Stimulated activated CD4-positive, alpha-beta T cell treated with anti-CD3 and anti-CD28 coated beads, Interleukin-1b, Interleukin-23, amount 100 ng/mL, for 4 hours (primary cell): ENCODE results near the gene ITSN2.
"Not testable (repeated sequence)": the region's sequence is repeated elsewhere in the genome, so short reads cannot be mapped to it uniquely, and the experiment has no call there.

Experiments used
- DNase-seq, 2 donors: peaks; one replicate each; pipeline ENCODE4 v3.0.0-alpha.2; 2020; ENCODE audit warnings: low read depth in 2 of 2

ITSN2 gene

GRCh38 chr2:24360050-24360962, at the start of gene ITSN2:
TSS of gene ITSN2 (minus strand) at chr2:24360536. CDS start at chr2:24328082, 32,454 bp downstream.
- peak; percentile 63 to 79 for DNase-seq

DNA sequence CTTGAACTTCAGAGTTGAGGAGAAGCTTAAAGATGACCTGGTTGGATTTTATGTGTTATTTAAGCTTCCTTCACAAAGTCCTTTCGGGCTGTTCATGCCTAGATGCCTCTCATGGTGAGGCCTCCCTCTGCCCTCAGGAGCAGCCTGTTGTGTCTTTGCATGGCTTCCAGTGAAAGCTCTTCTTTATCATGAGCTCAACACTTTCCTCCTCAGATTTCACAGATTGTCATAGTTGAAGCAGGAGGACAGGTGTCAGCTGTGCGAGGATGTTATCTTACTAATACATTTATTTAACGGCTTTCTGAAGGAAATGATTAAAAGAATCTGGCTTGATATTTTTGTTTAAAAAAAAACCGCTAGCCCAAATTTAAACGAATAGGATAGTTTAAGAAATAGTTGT, 48.8 kb upstream of the ITSN2 start:
- no peak for DNase-seq

- DNase-seq, result not testable (repeated sequence)
These were observed 48.4 kb upstream of the ITSN2 start for GRCh38 chr2:24408704-24409103.

DNA sequence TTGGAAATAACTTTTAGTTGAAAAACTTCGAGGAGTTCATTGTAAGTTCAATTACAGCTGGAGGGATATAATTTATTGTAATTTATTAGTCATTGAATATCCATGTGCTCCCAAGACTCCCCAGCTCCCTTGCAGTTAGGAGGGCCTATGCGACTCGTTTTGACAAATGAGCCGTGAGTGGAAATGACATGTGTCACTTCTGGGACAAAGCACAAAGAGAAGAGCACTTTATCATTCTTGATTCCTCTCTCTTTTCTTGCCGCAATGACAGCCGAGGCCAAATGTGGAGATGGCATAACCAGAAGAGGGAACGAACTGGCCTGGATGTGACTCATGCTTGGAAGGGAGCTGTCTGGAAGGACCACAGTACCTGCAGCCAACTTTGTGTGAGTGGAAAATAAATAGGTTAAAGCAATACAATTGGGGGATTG, 44.2 kb upstream of the ITSN2 start:
- no peak for DNase-seq

DNA sequence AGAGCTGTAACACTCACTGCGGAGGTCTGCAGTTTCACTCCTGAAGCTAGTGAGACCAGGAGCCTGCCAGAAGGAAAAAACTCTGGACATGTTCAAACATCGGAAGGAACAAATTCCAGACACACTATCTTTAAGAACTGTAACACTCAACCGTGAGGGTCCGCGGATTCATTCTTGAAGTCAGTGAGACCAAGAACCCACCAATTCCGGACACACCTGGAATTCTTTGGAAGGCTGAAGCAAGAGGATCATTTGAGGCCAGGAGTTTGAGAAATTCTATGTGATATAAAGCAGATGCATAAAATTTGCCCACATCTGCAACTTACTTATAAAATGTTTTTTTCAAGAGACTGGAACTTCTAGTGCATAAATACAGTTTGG, 43.5 kb upstream of the ITSN2 start:
- DNase-seq, result no peak

DNA sequence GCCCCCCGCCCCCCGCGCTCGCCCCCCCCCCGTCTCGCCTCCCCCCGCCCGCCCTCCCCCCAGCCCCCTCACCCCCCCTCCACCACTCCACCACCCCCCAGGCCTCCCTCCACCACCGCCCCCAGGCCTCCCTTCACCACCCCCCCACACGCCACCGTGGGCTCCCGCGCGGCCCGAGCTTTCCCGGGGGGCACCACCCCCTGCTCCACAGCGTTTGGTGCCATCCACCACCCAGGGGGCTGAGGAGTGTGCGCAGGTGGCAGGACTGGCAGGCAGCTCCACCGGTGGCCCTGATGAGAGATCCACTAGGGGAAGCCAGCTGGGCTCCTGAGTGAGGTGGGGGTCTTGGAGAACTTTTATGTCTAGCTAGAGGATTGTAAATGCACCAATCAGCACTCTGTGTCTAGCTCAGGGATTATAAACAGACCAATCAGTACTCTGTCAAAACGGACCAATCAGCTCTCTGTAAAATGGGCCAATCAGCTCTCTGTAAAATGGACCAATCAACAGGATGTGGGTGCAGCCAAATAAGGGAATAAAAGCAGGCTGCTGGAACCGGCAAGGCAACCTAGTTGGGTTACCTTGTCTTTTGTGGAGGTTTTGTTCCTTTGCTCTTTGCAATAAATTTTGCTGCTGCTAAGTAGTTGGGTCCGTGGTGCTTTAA, 43.0 kb upstream of the ITSN2 start:
- no peak for DNase-seq

DNA sequence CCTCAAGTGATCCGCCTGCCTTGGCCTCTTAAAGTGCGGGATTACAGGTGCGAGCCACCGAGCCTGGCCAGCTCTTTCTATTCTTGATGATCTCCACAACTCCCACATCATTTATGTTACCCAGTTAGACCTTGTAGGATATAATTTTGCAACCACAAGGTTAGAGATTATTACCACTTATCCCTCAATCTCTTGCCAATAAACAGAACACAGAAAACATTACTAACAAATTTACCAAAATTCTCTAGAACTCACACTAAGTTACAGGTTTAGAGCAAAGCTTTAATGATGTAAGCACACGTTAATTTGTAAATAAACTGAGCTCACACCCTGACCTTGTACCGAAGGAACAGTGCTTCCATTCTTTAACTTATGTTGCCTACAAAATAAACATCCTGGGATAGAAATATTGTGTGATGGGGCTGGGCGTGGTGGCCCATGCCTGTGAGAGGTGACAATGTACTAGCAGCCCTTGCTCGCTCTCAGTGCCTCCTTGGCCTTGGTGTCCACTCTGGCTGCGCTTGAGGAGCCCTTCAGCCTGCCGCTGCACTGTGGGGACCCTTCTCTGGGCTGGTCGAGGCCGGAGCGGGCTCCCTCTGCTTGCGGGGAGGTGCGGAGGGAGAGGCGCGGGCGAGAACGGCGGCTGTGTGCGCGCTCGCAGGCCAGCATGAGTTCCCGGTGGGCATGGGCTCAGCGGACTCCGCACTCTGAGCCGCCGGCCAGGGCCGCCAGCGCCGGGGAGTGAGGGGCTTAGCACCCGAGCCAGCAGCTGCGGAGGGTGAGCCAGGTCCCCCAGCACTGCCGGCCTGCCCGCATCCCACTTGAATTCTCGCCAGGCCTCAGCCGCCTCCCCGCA, 42.1 kb upstream of the ITSN2 start:
- no peak for DNase-seq

- DNase-seq, result no peak
These were observed 40.0 kb upstream of the ITSN2 start for GRCh38 chr2:24400207-24400907.

GRCh38 chr2:24399434-24400206, 39.3 kb upstream of the ITSN2 start:
- DNase-seq, result no peak

- no peak for DNase-seq
These were observed 34.7 kb upstream of the ITSN2 start for GRCh38 chr2:24394998-24395397.

DNA sequence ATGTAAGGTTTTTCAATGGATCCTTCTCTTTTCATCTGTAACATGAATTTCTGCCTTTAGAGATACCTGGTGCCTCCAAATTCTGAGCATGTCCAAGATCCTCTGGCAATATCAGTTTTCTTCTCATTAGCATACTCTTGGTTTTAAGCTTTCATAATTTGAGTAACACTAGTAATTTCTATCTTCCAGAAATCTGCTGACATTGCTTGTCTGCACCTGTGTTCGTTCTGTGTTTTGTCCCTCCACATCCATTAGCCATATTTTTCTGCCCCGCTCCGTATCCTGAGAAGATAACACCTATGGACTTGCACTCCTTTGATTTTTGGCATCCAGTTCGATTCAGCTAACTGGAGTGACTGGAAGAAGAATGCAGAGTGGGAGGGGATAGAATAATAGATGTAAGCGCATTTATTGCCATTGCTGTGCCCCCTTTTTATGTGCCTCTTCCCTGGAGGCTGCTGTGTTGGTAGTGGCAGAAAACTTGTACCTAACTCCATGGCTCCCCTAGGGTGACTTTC, 32.3 kb upstream of the ITSN2 start:
- DNase-seq, result no peak

- no peak for DNase-seq
These were observed 25.0 kb upstream of the ITSN2 start for GRCh38 chr2:24385366-24385765.

GRCh38 chr2:24382363-24383073, 22.2 kb upstream of the ITSN2 start:
- DNase-seq, result peak; percentile 24 to 42

DNA sequence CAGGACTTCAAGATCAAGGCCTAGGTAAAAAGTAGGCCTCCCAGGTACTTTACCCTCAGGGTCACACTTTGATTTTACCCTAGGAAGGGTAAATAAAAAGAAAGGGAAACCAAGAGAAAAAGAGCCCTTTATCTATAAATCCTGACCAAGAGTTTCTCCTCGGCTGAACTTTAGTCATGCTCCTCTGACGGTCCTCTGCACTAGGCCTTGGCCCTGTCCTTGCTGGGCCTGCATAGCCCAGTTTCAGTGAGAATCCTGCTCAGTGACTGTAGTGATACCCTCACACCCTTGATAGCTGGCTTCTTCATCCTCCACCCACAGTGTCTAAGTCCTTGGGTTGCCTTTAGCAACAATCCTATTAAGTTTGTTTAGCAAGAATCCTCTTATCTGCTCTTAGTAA, 20.5 kb upstream of the ITSN2 start:
- no peak for DNase-seq

- DNase-seq, result no peak
These were observed 15.2 kb upstream of the ITSN2 start for GRCh38 chr2:24375349-24376087.

- no peak for DNase-seq
These were observed 14.0 kb upstream of the ITSN2 start for GRCh38 chr2:24374301-24374700.

- DNase-seq, result no peak
These were observed 11.7 kb upstream of the ITSN2 start for GRCh38 chr2:24372033-24372432.

DNA sequence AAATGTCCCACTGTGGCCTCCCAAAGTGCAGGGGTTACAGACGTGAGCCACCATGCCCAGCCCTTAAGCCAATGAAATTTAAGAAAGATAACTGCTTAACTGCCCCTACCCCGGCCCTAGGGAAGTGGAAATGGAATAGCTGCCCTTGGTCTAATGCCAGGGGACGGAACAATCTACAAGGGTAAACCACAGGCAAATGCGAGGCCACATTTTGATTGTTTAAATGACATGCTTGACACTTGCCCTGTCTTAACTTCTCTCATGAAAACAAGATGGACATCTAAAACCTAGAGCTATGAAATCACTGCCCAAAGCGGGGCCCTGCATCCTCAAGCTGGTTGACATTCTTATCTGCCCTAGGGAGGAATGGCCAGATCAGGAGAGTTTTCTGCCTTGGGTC, 5.5 kb upstream of the ITSN2 start:
- DNase-seq, result no peak

DNA sequence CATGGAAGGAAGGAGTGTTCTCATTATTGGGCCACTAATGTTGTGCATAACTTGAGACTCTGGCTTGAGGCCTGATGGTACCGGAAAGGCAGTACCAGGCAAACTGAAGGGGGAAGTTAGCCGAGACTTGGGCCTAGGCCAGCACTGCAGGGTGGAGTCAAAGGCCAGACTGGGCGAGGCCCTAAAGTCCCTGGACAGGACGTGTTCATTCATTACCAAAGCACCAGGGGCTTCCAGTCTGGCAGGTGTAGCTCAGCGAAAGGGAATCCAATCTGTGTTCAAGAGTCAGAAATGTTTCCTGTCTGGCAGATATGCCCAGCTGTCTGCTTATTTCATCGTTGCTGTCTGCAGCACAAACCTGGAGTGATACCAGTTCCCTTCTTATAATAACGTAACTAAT, 4.7 kb upstream of the ITSN2 start:
- DNase-seq, result no peak
